Neural cell (in vitro differentiated cells): ENCODE results near the gene SLC15A4.

Source experiments
- CTCF ChIP-seq: fragments of 450-650 bp; IDR thresholded peaks from 2 replicates; pipeline ENCODE4 v1.5.1; 2014; ENCODE audit warnings: antibody characterized with exemption, mild to moderate bottlenecking, moderate library complexity; ENCODE audit not compliant: poor library complexity, severe bottlenecking
- EP300 ChIP-seq: fragments of 450-650 bp; conservative IDR thresholded peaks from 2 replicates; pipeline ENCODE4 v1.6.1; 2014; ENCODE audit warnings: antibody characterized with exemption, mild to moderate bottlenecking, moderate library complexity; ENCODE audit not compliant: poor library complexity, severe bottlenecking
- EZH2 ChIP-seq: fragments of 200-600, 300-800 bp; shearing (Covaris generic), sonication (generic); IDR thresholded peaks from 2 replicates; pipeline ENCODE4 v1.6.1; 2014; ENCODE audit warnings: antibody characterized with exemption, low read length, borderline replicate concordance, mild to moderate bottlenecking; ENCODE audit not compliant: insufficient read depth, poor library complexity, severe bottlenecking
- POLR2AphosphoS5 ChIP-seq: IDR thresholded peaks from 2 replicates; pipeline ENCODE4 v1.6.1; 2012
- RAD21 ChIP-seq: fragments of 450-650 bp; conservative IDR thresholded peaks from 2 replicates; pipeline ENCODE4 v1.6.1; 2014; ENCODE audit warnings: antibody characterized with exemption, mild to moderate bottlenecking, moderate library complexity
- REST ChIP-seq: IDR thresholded peaks from 2 replicates; pipeline ENCODE4 v1.6.1; 2012; ENCODE audit warnings: borderline replicate concordance
- TAF1 ChIP-seq: IDR thresholded peaks from 2 replicates; pipeline ENCODE4 v1.6.1; 2012; ENCODE audit warnings: low read depth

GRCh38 chr12:128864516-128865186 lies 40.9 kb upstream of the SLC15A4 start:
- TF ChIP-seq EZH2 (no peak), EP300 (no peak), CTCF (no peak), POLR2AphosphoS5 (no peak), RAD21 (no peak), REST (no peak), TAF1 (no peak)
